KOPT-K1 (cell line): ENCODE results near the gene EMC8.
"Not testable (repeated sequence)": the region's sequence is repeated elsewhere in the genome, so short reads cannot be mapped to it uniquely, and the experiment has no call there.

ENCODE experiments used
- H3K27ac ChIP-seq: fragments of 200-600 bp; sonication (generic); 2 replicates; pipeline ENCODE4 v1.5.1; 2016; ENCODE audit warnings: antibody characterized with exemption, mild to moderate bottlenecking, low read depth, low read length; ENCODE audit not compliant: poor library complexity, severe bottlenecking
- H3K36me3 ChIP-seq: fragments of 200-600 bp; sonication (generic); 2 replicates; pipeline ENCODE4 v1.5.1; 2017; ENCODE audit warnings: antibody characterized with exemption, mild to moderate bottlenecking, low read length, moderate library complexity; ENCODE audit not compliant: insufficient read depth
- H3K9me3 ChIP-seq: fragments of 200-600 bp; sonication (generic); 2 replicates; pipeline ENCODE4 v1.5.1; 2017; ENCODE audit warnings: antibody characterized with exemption, low read length, mild to moderate bottlenecking; ENCODE audit not compliant: insufficient read depth, poor library complexity, severe bottlenecking

EMC8 gene

DNA sequence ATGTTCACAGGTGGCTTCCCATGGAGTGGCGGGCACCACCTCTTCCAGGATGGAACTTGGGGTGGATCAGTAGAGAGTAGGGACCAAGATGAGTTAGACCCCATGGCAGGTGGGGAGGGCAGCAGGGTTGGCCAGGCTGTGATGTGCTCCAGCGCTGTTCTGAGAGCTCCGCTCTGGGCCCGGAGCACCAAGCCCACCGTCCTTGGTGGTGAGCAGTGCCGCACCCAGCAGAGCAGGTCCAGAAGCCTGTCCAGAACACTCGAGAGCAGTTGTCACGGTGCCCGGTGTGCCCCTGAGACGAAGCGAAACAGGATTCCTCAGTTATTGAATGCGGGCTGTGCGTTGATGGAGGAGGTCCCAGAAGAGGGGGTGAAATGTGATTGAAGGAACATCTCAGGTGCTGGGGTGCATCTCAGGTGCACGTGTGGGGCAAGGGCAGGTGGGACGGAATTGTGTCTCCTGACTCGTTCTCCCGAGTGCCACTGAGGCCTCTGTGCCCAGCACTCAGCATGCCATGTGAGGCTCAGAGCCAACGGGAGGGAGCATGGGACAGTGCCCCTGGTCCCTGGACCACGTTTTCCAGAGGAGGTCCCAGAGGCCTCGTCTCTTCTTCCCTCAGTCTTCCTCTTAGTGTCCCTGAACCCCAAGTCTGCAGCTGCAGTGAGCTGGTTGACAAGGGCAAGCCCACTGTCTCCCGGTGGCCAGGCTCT lies 39.7 kb upstream of the EMC8 start:
- Histone ChIP-seq H3K36me3 (no peaks in the 10 kb centered on the region), H3K9me3 (no peaks in the 10 kb centered on the region), H3K27ac (no peak overlapping the region)

DNA sequence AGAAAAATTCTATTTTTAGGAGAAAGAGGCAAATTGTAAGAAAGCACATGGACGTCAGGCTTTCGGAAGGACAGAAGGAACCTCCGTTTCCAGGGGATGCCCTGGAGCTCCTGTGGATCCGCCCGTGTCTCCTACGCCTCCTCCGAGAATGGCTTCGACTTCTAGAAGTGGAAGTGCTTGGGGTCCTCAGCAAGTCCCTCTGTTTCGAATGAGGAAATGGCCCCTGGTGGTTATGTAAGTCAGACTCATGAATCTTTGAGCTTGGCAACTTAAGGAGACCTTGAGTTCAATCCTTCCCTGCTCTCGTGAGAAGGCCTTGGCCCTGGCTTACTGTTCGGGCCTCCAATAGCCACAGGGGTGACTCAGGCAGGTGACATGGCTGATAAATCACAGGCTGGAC lies 39.0 kb upstream of the EMC8 start:
- peaks cover 3% of the 10 kb centered on the region for H3K9me3 ChIP-seq
- H3K36me3 ChIP-seq = no peaks in the 10 kb centered on the region
- no peak overlapping the region for H3K27ac ChIP-seq

DNA sequence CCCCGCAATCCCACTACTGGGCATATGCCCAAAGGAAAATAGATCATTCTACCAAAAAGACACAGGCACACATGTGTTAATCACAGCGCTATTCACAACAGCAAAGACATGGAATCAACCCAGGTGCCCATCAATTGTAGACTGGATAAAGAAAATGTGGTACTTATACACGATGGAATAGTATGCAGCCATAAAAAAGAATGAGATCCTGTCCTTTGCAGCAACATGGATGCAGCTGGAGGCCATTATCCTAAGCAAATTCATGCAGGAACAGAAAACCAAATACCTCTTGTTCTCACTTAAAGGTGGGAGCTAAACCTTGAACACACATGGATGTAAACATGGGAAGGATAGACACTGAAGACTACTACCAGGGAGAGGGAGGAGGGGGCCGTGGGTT lies 38.3 kb upstream of the EMC8 start:
- not testable (repeated sequence) for H3K36me3 ChIP-seq, H3K27ac ChIP-seq

DNA sequence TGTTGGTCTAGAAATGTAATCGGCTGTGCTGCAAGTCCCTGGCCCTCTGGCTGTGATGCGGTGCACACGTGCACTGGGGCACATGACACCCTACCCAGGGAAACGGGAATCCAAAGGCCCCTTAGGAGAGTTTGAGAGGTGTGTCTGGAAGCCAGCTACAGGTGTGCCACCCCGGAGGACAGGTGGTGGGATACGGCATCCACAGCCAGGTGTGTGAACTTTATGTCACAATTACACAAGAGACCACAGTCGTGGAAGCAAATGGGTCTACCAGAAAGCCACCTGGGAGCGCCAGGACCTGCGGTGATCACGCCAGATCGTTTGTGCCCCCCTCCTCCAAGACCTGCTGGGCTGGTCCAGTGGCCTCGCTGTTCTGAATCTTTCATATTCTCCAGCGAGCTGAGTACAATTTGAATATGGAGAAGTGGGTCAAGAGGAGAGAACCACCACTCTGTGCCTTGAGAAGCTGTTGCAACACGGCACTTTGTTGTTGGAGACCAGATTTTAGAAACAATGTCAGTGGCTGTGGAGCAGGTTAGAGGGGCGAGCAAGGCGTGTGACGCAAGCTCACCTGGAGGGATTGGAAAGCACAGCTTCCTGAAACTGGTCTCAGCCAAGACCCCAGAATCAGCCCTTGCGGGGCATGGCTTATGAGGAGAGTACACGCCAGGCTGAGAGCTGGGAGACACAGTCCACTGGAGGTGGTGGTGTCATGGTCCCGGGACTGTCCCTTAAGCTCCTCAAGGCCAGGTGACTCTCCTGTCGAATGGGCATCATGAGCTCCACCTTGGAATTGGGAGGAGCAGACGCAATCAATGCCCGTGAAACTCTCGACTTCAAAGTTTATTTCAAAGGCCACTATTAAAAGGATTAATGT lies 37.6 kb upstream of the EMC8 start:
- H3K9me3 ChIP-seq = peaks cover 10% of the 10 kb centered on the region
- H3K36me3 ChIP-seq = no peaks in the 10 kb centered on the region
- H3K27ac ChIP-seq = no peak overlapping the region

More for the DNA sequence above, 38.3 kb upstream of the EMC8 start:
- peaks cover 10% of the 10 kb centered on the region for H3K9me3 ChIP-seq

DNA sequence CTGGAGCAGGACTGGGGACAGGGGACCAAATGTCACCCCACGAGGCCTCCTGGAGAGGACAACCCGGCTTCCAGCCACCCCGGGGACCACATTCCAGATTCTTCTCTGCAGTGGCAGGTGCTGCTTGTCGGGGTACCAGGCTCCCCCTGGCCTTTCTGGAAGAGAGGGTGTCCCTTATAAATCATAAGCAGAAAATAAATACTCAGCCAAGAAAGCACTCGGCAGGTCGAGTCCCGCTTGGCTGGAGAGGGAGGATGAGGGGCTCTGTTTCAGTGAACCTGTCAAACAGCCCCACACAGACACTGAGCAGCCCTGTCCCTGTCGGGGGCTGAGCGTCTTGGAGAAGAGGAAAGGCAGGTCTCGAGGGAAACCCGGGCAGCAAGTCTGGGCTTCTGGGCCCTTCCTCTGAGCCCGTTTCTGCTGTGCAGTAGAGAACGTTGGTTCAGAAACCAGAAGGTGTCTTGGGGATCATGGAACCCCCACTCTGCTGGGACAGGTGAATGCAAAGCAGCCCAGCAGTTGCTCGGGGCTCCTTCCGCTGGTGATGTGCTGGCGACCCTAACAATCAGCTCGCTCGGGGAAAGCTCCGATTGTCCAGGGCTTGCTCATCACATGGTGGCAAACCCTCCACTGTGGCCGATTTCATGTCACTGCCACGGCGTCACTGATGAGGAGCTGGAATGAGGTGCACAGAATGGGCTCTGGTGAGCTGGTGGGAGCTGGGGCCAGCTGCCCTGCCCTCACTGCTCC lies 36.8 kb upstream of the EMC8 start:
- H3K27ac ChIP-seq = no peak overlapping the region
- no peaks in the 10 kb centered on the region for H3K36me3 ChIP-seq
- peaks cover 10% of the 10 kb centered on the region for H3K9me3 ChIP-seq

DNA sequence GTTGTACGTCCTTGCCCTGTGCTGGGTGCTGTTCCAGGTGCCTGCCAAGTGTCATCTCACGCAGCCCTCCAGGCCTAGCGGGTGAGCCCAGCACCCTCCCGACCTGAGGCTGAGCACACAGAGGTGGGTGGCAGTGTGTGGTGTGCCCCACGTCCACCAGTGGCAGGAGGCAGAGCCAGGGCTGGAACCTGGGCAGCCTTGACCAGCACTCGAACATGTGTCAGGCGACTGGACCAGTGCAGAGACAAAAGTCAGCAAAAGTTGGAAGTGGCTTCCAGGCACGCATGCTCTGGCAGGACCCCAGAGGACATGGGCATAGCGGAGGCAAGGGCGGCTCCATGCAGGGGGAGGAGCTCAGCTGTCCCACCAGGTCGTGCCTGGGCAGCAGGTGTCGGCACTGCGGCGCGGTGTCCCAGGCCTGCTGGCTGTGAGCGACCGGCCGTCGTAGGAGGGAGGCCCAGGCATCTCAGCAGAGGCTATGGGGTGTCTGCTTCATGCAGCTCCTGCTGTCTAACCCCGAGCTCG lies 35.9 kb upstream of the EMC8 start:
- H3K27ac ChIP-seq = no peak overlapping the region
- peaks cover 10% of the 10 kb centered on the region for H3K9me3 ChIP-seq
- H3K36me3 ChIP-seq = no peaks in the 10 kb centered on the region

DNA sequence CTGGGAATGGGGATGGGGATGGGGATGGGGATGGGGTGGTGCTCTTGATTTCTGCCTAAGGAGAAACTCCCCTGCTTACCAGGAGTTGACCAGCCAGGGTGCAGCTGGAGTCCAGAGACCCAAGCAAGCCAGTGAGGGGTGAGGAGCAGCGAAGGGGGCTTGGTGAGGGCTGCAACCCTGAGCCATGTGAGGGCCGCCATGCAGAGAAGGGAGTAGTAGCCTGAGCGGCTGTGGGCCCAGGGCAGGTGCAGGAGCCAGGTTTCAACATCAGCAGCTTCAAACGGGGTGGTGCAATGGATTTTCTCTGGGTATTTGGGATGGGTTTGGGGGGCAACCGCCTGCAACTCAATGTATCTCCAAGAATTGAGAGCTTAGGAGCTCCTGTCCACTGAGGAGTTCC lies 35.4 kb upstream of the EMC8 start:
- peaks cover 10% of the 10 kb centered on the region for H3K9me3 ChIP-seq
- no peak overlapping the region for H3K27ac ChIP-seq
- no peaks in the 10 kb centered on the region for H3K36me3 ChIP-seq

DNA sequence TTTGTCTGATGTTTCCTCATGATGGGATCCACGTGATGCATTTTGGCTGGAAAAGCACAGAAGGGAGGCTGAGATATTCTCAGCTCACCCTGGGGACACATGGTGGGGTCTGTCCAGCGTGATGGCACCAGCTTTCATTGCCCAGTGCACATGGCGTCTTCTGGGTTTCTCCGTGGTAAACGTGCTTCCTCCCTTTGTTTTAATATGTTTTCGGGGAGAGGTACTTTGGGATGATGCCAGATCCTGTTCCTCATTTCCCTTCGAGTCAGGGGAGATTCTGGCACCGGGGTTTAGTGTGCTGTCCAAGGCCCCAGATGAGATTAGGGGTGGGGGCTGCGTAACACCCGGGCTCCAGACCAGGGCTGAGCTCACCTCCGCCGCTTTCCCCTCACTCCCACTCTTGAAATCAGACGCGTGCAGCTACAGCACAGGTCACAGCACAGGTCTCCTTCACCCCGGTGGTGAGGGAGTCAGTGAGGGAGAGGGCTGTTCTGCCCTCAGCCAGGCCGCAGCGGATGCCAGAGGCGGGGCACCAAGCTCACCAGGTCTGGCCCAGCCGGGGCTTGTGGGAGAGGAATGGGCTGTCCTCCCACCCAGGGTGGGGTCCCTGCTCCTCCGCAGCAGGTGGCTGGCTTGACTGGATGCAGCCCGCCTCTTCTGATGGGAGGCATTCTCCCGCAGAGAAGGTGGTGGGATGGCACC lies 34.0 kb upstream of the EMC8 start:
- Histone ChIP-seq H3K27ac (no peak overlapping the region), H3K9me3 (peaks cover 10% of the 10 kb centered on the region), H3K36me3 (no peaks in the 10 kb centered on the region)

DNA sequence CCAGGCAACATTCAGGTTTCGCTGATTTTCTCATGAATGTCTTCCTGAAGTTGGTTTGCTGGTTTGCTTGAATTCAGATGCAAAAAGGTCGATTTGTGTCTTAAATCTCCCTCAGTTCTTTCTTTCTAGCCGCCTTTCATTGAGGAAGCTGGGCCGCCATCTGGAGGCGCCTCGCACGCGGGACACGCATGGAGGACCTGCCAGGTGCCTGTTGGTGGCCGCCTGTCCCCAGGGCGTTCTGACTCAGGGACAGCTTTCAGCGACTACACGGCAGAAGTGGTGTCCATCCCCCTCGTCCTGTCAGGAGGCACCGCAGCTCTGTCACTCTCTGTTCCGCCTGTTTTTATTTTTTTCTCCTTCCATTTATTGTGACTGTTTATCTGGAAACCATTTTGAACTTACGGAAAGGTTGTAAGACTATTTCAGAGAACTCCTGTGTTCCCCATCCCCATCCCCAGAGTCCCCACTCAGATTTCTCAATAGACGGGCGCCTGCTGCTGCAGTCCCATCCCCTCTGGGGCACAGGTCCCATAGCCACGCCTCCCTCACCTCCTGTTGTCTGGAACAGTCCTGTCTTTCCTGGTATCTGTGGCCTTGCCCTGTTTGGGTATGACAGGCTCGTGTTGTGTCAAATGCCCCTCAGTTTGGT lies 33.4 kb upstream of the EMC8 start:
- no peak overlapping the region for H3K27ac ChIP-seq
- H3K9me3 ChIP-seq = peaks cover 10% of the 10 kb centered on the region
- no peaks in the 10 kb centered on the region for H3K36me3 ChIP-seq

DNA sequence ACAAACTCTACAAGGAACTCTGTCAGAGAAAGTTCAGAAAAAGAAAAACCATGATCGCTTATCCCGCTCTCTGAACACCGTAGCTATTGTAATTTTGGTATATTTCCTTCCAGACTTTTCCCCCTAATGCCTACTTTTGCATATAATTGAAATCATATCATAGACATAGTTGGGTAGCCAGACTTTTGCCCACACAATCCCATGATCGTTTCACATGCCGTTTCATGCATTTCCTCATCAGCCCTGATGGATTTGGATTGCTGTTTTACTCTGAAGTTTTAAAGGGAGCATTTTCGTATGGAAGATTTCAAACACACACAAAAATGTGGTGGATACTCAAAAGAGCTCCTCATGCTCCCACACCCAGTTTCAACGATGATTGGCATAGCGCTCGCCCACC lies 31.5 kb upstream of the EMC8 start:
- no peaks in the 10 kb centered on the region for H3K36me3 ChIP-seq
- no peak overlapping the region for H3K27ac ChIP-seq
- peaks cover 10% of the 10 kb centered on the region for H3K9me3 ChIP-seq

DNA sequence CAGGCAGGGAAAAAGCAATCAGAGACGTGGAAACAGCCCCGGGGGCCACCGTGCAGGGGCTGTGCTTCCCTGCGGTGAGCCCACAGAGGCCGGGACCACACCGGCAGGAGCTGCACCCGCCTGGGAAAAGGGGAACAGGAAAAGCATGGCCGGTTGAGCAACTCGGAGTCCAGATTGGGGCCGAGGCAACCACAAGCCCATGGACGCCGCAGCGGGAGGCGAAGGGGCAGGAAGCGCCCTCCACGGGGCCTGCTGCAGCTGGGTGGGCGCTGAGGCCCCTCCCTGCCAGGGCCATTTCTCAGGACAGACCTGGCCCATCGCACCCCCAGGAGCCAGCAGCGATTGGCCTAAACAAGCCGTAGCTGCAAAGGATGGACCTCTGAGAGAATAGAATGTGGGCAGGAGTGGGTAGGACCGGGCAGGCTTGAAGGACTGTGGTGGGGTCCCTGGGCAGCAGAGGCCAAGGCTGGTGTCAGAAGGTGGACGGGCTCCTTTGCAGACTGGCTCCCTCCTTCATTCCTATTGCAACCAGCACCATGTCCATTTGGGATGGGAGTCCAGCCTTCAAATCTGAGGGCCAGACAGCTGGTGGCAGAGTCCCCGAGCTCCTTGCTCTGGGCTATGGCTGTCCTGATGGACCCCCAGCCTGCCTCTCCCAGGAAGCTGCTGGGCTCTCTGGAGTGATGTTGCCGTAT lies 30.6 kb upstream of the EMC8 start:
- peaks cover 10% of the 10 kb centered on the region for H3K9me3 ChIP-seq
- H3K36me3 ChIP-seq = no peaks in the 10 kb centered on the region
- no peak overlapping the region for H3K27ac ChIP-seq

DNA sequence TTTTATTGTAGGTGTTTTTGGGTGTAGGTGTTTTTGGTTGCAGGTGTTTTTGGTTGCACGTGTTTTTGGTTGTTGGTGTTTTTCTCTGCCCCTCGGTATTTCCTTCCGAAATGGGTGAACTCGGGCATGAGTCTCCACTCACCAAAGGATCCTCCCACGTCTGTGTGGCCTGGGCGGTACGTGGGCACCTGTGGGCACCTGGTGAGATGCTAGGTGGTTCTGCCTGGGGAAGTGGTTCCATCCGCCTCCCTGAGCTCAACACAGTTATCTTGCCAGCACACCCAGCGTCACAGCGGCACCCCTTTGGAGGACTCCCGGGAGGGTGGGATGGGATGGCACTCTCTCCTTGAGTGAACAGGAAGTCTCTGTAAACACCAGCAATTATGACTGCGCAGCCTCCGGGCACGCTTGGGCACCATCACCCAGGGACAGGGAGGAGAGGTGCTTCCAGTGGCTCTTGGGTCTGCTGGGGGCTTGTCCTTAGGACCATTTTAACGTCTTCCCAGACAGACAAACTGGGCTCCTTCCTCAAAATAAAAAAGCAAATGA lies 29.9 kb upstream of the EMC8 start:
- no peaks in the 10 kb centered on the region for H3K36me3 ChIP-seq
- H3K9me3 ChIP-seq = peaks cover 10% of the 10 kb centered on the region
- H3K27ac ChIP-seq = no peak overlapping the region

DNA sequence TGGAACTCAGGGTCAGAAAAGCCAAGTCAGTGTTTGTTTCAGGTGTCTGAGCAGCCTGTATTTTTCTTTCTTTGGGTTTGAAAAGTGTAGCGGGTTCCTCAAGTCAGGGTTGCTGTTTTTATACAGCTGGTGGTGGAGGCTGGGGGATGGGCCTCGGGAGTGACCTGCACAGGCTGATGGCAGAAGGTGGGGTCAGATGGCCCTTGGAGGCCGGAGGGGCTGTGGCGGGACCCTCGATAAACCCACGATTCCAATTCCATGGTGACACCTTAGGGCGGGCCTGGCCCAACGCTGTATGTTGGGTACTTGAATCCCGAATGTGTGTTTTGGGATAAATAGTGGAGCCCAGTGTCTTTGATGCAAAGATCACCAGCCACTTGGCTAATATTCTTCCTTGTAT lies 28.8 kb upstream of the EMC8 start:
- peaks cover 4% of the 10 kb centered on the region for H3K9me3 ChIP-seq
- no peaks in the 10 kb centered on the region for H3K36me3 ChIP-seq
- H3K27ac ChIP-seq = no peak overlapping the region
